NCI-H1048 (cell line): ENCODE measurements around the gene CREB5.

Experiments
- DNase-seq: peaks from one replicate; lab custom pipeline; 2025; lab: John Stamatoyannopoulos, UW

CREB5 gene

GRCh38 chr7:28747854-28748253 lies 335.5 kb downstream of the CREB5 start:
- DNase-seq: no peak

GRCh38 chr7:28748346-28748745 lies 336.0 kb downstream of the CREB5 start:
- DNase-seq: no peak

GRCh38 chr7:28748933-28749584 lies 336.7 kb downstream of the CREB5 start:
- no peak for DNase-seq

- no peak for DNase-seq
Measured at GRCh38 chr7:28749638-28750037, 337.3 kb downstream of the CREB5 start.

GRCh38 chr7:28750981-28751380 lies 338.7 kb downstream of the CREB5 start:
- DNase-seq: no peak

GRCh38 chr7:28753613-28754012 lies 341.3 kb downstream of the CREB5 start:
- no peak for DNase-seq

GRCh38 chr7:28754027-28754426 lies 341.7 kb downstream of the CREB5 start:
- no peak for DNase-seq

- DNase-seq: no peak
Measured at GRCh38 chr7:28754447-28754846, 342.1 kb downstream of the CREB5 start.

GRCh38 chr7:28755255-28755654 lies 342.9 kb downstream of the CREB5 start:
- no peak for DNase-seq

- no peak for DNase-seq
Measured at GRCh38 chr7:28758186-28758585, 345.9 kb downstream of the CREB5 start.

- DNase-seq: peak; percentile 60
Measured at GRCh38 chr7:28759475-28759971, 347.2 kb downstream of the CREB5 start.

GRCh38 chr7:28761505-28761904 lies 349.2 kb downstream of the CREB5 start:
- no peak for DNase-seq

GRCh38 chr7:28762651-28763050 lies 350.3 kb downstream of the CREB5 start:
- no peak for DNase-seq

- DNase-seq: no peak
Measured at GRCh38 chr7:28766359-28766758, 354.0 kb downstream of the CREB5 start.

- DNase-seq: no peak
Measured at GRCh38 chr7:28767356-28767755, 355.0 kb downstream of the CREB5 start.

GRCh38 chr7:28768577-28769147 lies 356.3 kb downstream of the CREB5 start:
- no peak for DNase-seq

GRCh38 chr7:28771906-28772622 lies 359.7 kb downstream of the CREB5 start:
- no peak for DNase-seq

- DNase-seq: no peak
Measured at GRCh38 chr7:28773423-28774145, 361.3 kb downstream of the CREB5 start.

GRCh38 chr7:28774261-28774988 lies 362.1 kb downstream of the CREB5 start:
- no peak for DNase-seq

GRCh38 chr7:28776463-28777157 lies 364.3 kb downstream of the CREB5 start:
- no peak for DNase-seq

GRCh38 chr7:28778786-28779185 lies 366.5 kb downstream of the CREB5 start:
- DNase-seq: no peak
